ENCODE data around the gene SNIP1. TPM values are rescaled to one million over a fixed set of nuclear protein-coding genes. Genes with fewer than 3 reads are reported as not detected.

SNIP1 gene
- total and polyA plus RNA-seq, 10 of the 15 experiments (the other 5 are each of a cell fraction or from before 2014, with no cell fraction given): 2.7 to 22.4 (median 10.1) TPM

DNA sequence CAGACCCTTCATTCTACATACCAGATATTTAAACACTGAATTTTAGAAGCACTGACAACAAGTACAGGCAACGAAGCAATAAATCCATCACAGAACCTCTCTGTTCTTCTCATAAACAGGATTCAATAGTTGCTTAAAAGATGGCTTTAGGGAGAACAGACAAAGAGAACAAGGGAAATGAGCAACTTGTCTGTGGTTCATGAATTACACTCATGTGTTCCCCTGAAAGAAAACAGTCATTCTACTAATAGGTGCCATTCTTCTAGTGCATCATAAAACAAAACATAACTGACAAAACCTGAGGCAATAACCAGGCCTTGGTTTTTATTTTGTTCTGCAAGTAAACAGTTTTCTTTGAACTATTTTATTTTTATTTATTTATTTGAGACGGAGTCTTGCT is 34.8 kb upstream of the SNIP1 start:
- ChIA-PET POLR2A (interaction anchor here (1.3 kb wide), 1 partner anchor 112 kb away, joined by 3 read pairs; no protein-coding TSS in a partner anchor), SMC1A (ENCODE audit: uncharacterized antibody, unreplicated experiment) (no interaction called here), RAD21 (ENCODE audit: unreplicated experiment) (no interaction called here), CTCF (no interaction called here)
- Histone ChIP-seq H3K36me3 (ENCODE audit: control insufficient read depth in 2 of 2, insufficient read depth in 2 of 2, low read length in 1 of 2) (peaks cover 0 to 17% of the 10 kb centered on the region in 2 experiments), H3K4me2 (ENCODE audit: control insufficient read depth, insufficient read depth) (no peak overlapping the region), H3K4me3 (no peak overlapping the region), H3K9ac (ENCODE audit: control insufficient read depth, insufficient read depth, low read length) (no peak overlapping the region), H2AFZ (ENCODE audit: control insufficient read depth, low read depth, low read length) (no peak overlapping the region), H3K27ac (ENCODE audit: control insufficient read depth, insufficient read depth) (no peak overlapping the region), H4K20me1 (ENCODE audit: control insufficient read depth, insufficient read depth) (no peaks in the 10 kb centered on the region), H3K9me3 (replicated peaks; ENCODE audit: control insufficient read depth, insufficient read depth, low read length) (no peaks in the 10 kb centered on the region), H3K79me2 (ENCODE audit: control insufficient read depth, insufficient read depth, low read length) (peaks cover 10% of the 10 kb centered on the region), H3K27me3 (replicated peaks in 1 of 2; ENCODE audit: control insufficient read depth in 2 of 2, insufficient read depth in 2 of 2, low read length in 1 of 2) (no peaks in the 10 kb centered on the region), H3K4me1 (ENCODE audit: control insufficient read depth, insufficient read depth, low read length) (no peaks in the 10 kb centered on the region; the same call in 1 of the 2 replicates)
- TF ChIP-seq, protein P1, sequence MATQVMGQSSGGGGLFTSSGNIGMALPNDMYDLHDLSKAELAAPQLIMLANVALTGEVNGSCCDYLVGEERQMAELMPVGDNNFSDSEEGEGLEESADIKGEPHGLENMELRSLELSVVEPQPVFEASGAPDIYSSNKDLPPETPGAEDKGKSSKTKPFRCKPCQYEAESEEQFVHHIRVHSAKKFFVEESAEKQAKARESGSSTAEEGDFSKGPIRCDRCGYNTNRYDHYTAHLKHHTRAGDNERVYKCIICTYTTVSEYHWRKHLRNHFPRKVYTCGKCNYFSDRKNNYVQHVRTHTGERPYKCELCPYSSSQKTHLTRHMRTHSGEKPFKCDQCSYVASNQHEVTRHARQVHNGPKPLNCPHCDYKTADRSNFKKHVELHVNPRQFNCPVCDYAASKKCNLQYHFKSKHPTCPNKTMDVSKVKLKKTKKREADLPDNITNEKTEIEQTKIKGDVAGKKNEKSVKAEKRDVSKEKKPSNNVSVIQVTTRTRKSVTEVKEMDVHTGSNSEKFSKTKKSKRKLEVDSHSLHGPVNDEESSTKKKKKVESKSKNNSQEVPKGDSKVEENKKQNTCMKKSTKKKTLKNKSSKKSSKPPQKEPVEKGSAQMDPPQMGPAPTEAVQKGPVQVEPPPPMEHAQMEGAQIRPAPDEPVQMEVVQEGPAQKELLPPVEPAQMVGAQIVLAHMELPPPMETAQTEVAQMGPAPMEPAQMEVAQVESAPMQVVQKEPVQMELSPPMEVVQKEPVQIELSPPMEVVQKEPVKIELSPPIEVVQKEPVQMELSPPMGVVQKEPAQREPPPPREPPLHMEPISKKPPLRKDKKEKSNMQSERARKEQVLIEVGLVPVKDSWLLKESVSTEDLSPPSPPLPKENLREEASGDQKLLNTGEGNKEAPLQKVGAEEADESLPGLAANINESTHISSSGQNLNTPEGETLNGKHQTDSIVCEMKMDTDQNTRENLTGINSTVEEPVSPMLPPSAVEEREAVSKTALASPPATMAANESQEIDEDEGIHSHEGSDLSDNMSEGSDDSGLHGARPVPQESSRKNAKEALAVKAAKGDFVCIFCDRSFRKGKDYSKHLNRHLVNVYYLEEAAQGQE (IDR thresholded peaks at IDR 0.05; ENCODE audit: low read depth, low read length): no peak
- TF ChIP-seq RCOR1 (conservative IDR thresholded peaks at IDR 0.05; ENCODE audit: low read depth, low read length): no peak
- TF ChIP-seq, protein P2, sequence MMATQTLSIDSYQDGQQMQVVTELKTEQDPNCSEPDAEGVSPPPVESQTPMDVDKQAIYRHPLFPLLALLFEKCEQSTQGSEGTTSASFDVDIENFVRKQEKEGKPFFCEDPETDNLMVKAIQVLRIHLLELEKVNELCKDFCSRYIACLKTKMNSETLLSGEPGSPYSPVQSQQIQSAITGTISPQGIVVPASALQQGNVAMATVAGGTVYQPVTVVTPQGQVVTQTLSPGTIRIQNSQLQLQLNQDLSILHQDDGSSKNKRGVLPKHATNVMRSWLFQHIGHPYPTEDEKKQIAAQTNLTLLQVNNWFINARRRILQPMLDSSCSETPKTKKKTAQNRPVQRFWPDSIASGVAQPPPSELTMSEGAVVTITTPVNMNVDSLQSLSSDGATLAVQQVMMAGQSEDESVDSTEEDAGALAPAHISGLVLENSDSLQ (IDR thresholded peaks at IDR 0.05): no peak
- no peak for TF ChIP-seq NRF1 (conservative IDR thresholded peaks at IDR 0.05; ENCODE audit: low read depth, low read length)
- TF ChIP-seq FOXK2 (IDR thresholded peaks at IDR 0.05): no peak
- TF ChIP-seq, protein P3, sequence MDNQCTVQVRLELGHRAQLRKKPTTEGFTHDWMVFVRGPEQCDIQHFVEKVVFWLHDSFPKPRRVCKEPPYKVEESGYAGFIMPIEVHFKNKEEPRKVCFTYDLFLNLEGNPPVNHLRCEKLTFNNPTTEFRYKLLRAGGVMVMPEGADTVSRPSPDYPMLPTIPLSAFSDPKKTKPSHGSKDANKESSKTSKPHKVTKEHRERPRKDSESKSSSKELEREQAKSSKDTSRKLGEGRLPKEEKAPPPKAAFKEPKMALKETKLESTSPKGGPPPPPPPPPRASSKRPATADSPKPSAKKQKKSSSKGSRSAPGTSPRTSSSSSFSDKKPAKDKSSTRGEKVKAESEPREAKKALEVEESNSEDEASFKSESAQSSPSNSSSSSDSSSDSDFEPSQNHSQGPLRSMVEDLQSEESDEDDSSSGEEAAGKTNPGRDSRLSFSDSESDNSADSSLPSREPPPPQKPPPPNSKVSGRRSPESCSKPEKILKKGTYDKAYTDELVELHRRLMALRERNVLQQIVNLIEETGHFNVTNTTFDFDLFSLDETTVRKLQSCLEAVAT (IDR thresholded peaks at IDR 0.05): no peak
- no peak for TF ChIP-seq CBFB (IDR thresholded peaks at IDR 0.05; ENCODE audit: low read depth)
- TF ChIP-seq, protein P4, sequence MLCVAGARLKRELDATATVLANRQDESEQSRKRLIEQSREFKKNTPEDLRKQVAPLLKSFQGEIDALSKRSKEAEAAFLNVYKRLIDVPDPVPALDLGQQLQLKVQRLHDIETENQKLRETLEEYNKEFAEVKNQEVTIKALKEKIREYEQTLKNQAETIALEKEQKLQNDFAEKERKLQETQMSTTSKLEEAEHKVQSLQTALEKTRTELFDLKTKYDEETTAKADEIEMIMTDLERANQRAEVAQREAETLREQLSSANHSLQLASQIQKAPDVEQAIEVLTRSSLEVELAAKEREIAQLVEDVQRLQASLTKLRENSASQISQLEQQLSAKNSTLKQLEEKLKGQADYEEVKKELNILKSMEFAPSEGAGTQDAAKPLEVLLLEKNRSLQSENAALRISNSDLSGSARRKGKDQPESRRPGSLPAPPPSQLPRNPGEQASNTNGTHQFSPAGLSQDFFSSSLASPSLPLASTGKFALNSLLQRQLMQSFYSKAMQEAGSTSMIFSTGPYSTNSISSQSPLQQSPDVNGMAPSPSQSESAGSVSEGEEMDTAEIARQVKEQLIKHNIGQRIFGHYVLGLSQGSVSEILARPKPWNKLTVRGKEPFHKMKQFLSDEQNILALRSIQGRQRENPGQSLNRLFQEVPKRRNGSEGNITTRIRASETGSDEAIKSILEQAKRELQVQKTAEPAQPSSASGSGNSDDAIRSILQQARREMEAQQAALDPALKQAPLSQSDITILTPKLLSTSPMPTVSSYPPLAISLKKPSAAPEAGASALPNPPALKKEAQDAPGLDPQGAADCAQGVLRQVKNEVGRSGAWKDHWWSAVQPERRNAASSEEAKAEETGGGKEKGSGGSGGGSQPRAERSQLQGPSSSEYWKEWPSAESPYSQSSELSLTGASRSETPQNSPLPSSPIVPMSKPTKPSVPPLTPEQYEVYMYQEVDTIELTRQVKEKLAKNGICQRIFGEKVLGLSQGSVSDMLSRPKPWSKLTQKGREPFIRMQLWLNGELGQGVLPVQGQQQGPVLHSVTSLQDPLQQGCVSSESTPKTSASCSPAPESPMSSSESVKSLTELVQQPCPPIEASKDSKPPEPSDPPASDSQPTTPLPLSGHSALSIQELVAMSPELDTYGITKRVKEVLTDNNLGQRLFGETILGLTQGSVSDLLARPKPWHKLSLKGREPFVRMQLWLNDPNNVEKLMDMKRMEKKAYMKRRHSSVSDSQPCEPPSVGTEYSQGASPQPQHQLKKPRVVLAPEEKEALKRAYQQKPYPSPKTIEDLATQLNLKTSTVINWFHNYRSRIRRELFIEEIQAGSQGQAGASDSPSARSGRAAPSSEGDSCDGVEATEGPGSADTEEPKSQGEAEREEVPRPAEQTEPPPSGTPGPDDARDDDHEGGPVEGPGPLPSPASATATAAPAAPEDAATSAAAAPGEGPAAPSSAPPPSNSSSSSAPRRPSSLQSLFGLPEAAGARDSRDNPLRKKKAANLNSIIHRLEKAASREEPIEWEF (IDR thresholded peaks at IDR 0.05; ENCODE audit: insufficient replicate concordance, low read depth, low read length): no peak
- TF ChIP-seq STAT3 (IDR thresholded peaks at IDR 0.05; ENCODE audit: low read depth, low read length): no peak
- TF ChIP-seq EP300 (IDR thresholded peaks at IDR 0.05; ENCODE audit: borderline replicate concordance in 1 of 2, control insufficient read depth in 1 of 2, low read depth in 2 of 2, low read length in 2 of 2): no peak
- no peak for TF ChIP-seq MEF2A (IDR thresholded peaks at IDR 0.05; ENCODE audit: insufficient read depth, low read depth, low read length)
- TF ChIP-seq GATAD2B (conservative IDR thresholded peaks at IDR 0.05; ENCODE audit: low read depth): no peak
- intact Hi-C loops (cut with micrococcal nuclease; ENCODE audit: unreplicated experiment): no loop called here
- in situ Hi-C loops (cut with MboI): loop anchor here (25.0 kb wide), 1 partner anchor 398 kb away; the partner anchor contains the start of gene SF3A3
- DNase-seq (ENCODE audit: low read depth, low spot score) (no peak), FAIRE-seq (no peak), ATAC-seq (no peak)
- WGBS (ENCODE audit: insufficient coverage, insufficient replicate concordance, low lambda C conversion rate, missing lambda C conversion rate): 98% methylated on average over 2 of the region's 2 CpGs
- BruUV-seq (replicated peaks): no TSS peak
